ENCODE results near the gene HAUS5.

DNA sequence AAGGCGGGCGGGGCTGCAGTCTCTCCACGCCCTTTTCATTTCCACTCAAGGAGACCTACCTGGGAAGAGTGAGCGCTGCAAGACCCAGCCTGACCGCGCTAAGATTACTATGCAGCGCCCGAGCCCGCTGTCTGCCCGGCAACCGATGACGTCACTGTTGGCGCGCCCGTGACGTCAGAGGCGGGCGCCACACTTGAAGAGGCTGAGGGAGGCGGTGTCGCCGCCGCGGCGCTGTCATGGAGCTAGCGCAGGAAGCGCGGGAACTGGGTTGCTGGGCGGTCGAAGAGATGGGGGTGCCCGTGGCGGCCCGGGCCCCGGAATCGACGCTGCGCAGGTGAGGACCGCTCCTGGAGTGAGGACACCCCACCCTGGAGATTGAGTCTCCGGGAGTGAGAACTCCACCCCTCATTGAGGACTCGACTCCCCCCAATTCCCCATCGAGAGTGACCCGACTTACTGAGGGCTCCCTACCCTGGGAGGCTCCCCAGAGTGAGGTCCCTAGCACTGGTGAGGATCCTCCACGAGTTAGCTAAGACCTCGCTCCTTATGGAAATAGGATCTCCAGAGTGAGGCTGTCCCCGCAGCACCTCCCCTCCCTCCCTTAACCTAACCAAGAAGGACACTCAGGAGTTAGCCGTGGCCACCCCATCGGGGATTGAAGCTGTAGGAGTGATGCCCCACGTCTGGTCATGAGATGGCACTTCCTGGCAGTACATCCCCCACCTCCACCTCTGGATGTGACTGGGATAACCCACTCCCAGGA lies at the start of gene HAUS5:
- TF ChIP-seq POLR2A (IDR thresholded peaks at IDR 0.05), result peak; percentile 34 to 40
- TF ChIP-seq, protein P1, sequence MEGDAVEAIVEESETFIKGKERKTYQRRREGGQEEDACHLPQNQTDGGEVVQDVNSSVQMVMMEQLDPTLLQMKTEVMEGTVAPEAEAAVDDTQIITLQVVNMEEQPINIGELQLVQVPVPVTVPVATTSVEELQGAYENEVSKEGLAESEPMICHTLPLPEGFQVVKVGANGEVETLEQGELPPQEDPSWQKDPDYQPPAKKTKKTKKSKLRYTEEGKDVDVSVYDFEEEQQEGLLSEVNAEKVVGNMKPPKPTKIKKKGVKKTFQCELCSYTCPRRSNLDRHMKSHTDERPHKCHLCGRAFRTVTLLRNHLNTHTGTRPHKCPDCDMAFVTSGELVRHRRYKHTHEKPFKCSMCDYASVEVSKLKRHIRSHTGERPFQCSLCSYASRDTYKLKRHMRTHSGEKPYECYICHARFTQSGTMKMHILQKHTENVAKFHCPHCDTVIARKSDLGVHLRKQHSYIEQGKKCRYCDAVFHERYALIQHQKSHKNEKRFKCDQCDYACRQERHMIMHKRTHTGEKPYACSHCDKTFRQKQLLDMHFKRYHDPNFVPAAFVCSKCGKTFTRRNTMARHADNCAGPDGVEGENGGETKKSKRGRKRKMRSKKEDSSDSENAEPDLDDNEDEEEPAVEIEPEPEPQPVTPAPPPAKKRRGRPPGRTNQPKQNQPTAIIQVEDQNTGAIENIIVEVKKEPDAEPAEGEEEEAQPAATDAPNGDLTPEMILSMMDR (IDR thresholded peaks at IDR 0.05), result peak in 4 of 6 experiments; percentile 22 to 36 (median 32)
